Fibroblast of pulmonary artery (primary cell): ENCODE results near the gene MAN1C1.

Experiments used
- DNase-seq: peaks from one replicate; pipeline ENCODE4 v3.0.0-alpha.2; 2010; ENCODE audit warnings: low read depth
- H3K4me3 ChIP-seq: replicated peaks from 2 replicates; pipeline ENCODE4 v1.5.1; 2011; ENCODE audit warnings: low read depth, mild to moderate bottlenecking, control low read depth, low read length, moderate library complexity
- TF ChIP-seq, protein P1 (sequence below): IDR thresholded peaks from 2 replicates; pipeline ENCODE4 v1.5.1; 2011; ENCODE audit warnings: mild to moderate bottlenecking, control low read depth, low read length, inconsistent platforms; ENCODE audit errors: missing control alignments

The MAN1C1 gene

DNA sequence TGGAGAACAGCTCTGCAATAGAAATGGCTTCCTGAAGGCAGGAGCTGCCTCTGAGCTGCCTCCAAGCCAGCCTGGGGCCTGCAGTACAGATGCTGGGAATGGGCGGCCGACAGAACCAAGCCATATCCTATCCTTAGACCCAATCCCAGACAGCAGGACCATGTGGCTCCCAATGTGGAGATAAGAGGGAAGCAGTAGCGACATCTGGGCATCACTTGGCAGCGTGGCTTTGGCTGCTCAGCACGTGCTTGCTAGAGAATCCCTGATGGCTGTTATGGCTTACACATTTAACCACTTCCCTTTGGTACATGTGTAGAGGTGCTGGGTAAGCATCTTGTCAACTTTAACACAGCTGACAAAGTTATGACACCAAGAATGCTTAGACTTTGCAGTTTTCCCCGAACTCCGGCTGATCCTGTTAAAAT is 87.7 kb downstream of the MAN1C1 start:
- H3K4me3 ChIP-seq, result no peak overlapping the region
- no peak for DNase-seq
- TF ChIP-seq, protein P1, sequence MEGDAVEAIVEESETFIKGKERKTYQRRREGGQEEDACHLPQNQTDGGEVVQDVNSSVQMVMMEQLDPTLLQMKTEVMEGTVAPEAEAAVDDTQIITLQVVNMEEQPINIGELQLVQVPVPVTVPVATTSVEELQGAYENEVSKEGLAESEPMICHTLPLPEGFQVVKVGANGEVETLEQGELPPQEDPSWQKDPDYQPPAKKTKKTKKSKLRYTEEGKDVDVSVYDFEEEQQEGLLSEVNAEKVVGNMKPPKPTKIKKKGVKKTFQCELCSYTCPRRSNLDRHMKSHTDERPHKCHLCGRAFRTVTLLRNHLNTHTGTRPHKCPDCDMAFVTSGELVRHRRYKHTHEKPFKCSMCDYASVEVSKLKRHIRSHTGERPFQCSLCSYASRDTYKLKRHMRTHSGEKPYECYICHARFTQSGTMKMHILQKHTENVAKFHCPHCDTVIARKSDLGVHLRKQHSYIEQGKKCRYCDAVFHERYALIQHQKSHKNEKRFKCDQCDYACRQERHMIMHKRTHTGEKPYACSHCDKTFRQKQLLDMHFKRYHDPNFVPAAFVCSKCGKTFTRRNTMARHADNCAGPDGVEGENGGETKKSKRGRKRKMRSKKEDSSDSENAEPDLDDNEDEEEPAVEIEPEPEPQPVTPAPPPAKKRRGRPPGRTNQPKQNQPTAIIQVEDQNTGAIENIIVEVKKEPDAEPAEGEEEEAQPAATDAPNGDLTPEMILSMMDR, result no peak

DNA sequence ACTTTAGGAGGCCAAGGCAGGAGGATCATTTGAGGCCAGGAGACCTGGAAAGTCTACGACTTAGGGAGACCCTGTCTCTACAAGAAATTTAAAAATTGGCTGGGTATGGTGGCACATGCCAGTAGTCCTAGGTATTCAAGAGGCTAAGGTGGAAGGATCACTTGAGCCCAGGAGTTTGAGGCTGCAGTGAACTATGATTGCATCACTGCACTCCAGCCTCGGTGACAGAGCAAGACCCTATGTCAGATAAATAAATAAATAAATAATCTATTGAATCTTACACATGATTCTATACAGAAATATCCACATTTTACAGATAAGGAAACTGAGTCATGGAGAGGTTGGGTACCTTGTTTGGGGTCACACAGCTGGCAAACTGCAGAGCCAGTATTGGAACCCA is 89.1 kb downstream of the MAN1C1 start:
- TF ChIP-seq, protein P1, result no peak
- no peak for DNase-seq
- no peak overlapping the region for H3K4me3 ChIP-seq

DNA sequence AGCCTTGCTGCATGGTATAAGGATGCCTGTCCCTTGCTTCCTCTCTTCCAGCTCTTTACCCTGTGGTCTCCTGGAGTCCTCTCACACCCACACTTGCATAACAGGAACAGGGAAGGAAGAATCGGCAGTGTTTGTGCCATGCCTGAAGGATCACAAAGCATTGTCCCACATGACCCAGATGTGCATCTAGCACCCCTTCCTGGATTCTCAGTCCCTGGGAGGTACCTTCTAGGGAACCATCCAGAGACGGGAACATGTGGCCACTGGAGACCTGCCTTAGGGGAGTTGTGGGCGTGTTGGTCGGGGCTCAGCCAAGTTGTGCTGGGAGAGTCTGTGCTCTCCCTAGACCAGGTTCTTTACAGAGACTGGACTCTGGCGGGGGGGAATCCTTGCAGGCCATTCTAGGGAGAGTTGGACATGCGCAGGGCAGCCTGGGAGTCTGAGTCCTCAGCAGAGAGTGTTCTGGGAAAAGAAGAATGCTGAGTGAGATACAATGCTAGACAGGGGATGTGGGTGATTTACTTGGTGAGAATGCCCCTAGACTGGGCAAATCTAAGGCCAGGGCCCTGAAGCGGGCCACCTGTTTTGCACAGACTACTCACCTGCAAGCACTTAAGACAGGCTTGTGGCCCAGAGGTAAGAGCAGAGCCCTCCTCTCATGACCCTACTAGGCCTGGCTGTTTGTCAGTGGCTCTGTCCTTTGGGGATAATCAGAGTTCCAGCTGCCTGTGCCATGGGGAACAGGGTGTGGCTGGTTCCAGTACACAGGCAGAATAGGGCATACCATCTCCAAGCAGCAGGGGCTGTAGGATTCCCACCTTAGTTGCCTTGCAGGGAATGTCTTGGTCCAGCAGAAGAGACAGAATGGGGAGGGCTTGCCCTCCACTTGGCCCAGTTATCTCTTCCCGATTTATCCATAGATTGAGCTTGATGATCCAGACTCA is 89.8 kb downstream of the MAN1C1 start:
- TF ChIP-seq, protein P1, result no peak
- DNase-seq, result no peak
- no peak overlapping the region for H3K4me3 ChIP-seq

DNA sequence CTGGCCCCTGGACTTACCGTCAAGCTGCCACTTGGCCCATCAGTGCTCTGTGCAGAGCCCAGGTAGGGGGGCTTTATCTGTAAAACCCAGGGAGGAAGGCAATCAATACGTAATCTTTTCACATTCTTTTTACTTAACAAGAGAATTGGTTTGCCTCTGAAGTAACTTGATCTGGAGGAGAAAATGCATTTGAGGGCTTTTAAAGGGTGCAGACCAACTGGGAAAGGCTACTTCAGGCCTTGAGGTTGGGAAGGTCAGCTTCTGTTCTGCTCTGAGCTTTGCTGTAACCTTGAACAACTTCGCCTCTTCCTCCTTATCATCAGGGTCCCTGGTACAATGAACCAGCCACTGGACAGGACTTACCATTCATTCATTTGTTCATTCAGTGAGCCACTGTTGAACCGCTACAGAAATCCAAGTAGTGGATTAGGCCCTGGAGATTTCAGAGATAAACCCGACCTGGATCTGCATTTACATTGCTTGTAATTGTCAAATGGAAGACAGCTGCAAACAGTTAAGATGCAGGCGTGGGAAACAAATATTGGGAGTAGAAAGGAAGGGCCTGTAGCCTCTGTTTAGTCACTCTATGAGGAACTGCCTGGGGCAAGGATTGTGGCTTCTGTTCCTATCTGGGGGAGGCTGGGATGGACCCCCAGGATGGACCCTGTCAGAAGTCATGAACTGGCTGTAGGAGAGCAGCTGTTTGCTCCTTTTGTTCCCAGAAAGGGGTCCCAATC is 90.9 kb downstream of the MAN1C1 start:
- H3K4me3 ChIP-seq, result no peak overlapping the region
- DNase-seq, result no peak
- TF ChIP-seq, protein P1, result no peak

DNA sequence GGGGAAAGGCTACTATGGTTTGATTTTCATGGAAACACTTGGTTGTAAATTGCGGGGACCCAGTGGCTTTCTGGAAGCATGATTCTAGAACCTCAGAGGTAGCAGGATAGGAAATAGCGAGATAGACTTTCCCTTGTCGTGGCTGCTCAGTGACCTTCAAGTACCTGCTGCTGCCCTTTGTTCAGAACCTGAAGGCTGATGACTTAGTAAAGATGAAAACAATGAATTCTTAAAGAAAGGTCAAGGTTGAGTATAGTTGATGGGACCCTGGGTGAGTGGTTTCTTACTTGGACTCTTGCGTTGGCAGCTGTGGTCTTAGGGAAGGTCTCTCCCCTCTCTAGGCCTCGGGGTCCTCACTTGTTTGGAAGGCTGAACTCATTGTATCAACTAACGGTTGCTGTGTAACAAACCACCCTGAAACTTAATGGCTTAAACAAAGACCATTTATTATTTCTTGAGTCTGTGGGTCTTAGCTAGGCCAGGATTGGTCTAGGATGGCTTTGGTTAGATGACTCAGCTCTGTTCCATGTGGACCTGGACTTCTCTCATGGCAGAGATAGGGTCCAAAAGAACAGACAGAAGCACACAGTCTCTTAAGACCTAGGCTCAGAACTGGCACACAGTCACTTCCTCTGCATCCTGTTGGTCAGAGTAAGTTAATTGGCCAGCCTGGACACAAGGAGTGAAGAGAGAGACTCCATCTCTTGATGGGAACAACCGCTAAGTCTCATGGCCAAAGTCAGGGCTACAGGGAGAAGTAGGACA is 94.2 kb downstream of the MAN1C1 start:
- H3K4me3 ChIP-seq, result no peak overlapping the region
- TF ChIP-seq, protein P1, result no peak
- DNase-seq, result no peak

DNA sequence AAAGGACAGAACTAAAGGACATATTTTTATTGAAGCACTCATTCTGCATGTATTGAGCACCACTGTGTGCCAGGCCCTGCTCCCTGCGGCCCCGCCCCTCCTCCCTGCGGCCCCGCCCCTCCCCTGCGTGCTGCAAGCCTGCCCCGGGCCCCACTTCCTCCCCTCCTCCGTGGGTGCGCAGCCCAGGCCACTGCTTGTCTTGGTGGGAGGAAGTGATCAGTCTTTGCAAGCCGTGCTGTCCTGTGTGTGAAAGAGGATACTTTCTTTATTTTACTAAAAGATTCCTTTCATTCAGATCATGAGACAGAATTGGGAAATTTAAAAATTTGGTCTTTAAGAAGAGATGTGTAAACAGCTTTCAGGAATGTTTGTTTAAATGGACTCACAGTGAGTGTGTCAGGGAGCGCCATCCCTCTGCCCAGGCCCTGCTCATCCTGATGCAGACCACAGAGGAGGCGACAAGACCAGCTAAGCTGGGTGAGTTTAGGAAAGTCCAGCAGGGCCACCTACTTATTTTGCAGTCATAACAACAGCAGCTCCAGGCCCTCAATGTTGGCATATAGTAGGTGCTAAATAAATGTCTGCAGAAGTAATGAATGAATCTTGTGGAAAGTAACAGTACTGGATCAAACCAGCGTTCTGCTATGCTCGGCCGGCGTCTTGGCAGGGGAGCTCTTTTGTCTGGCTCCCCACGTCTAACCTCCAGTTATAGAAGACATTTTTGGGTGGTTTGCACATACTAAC is 95.1 kb downstream of the MAN1C1 start:
- H3K4me3 ChIP-seq, result no peak overlapping the region
- no peak for DNase-seq
- TF ChIP-seq, protein P1, result no peak
